Measurements from ENCODE around the gene PHRF1.
A peak's percentile ranks its signal among the peaks of the same experiment; 100 is the strongest.

Gene PHRF1

DNA sequence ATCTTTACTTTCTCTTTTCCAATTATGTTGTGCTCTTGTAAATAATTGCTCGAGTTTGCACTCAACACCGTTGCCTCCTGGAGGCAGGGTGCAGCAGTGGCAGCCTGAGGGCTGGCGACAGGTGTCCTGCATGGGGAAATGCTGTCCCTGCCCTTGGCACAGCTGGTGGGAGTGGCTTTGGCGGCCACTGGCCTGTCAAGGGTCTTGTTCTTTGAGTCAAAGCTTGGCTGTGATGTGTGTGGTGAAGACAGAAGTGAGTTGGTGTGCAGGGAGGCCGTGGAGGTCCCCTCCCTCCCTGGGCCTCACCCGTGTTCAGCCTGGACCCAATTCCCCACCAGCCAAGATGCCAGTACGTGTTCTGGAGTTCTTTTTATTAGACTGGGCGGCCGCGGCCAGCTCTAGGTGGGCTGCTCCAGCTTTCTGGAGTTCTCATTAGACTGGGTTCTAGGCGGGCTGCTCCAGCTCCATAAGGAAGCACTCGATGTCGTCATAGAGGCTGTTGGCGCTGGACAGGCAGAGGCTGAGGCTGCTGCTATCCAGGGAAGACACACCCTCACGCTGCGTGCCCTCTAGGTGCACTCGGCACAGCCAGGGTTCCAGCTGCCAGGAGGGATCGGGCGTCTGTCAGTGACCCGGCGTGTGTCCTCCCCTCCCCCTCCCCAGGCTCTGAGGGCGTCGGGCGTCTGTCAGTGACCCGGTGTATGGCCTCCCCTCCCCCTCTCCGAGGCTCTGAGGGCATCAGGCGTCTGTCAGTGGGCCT is 36.1 kb downstream of the PHRF1 start:
- peak; percentile 57 for DNase-seq
- Mint-ChIP-seq H3K27me3 (peaks cover 11% of the 10 kb centered on the region), H3K4me1 (peaks cover 24% of the 10 kb centered on the region), H3K9me3 (no peaks in the 10 kb centered on the region), H3K36me3 (peaks cover 23% of the 10 kb centered on the region), H3K27ac (peak overlapping the region; percentile 88), H3K4me3 (no peak overlapping the region)
- CTCF ChIA-PET, result interaction anchor here (1.5 kb wide), 1 partner anchor 57 kb away, joined by 11 read pairs; no protein-coding TSS in a partner anchor

DNA sequence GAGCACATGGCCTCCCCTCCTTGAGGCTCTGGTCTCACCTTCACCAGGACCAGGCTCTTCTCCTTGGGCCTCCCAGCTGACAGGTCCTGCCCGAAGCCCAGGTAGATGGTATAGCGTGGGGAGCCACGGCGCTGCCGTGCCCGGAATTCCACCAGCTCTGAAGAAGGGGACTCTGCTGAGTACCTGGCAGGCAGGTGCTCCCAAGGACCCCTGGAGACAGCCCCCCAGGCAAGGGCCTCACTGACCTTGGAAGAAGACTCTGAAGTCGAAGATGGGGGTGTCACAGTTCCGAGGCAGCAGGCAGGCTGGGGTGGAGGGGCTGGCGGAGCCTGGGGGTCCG is 36.7 kb downstream of the PHRF1 start:
- Mint-ChIP-seq H3K9me3 (no peaks in the 10 kb centered on the region), H3K27ac (peak overlapping the region; percentile 88), H3K4me1 (peaks cover 24% of the 10 kb centered on the region), H3K27me3 (peaks cover 11% of the 10 kb centered on the region), H3K4me3 (no peak overlapping the region), H3K36me3 (peaks cover 19% of the 10 kb centered on the region)
- no peak for DNase-seq
- CTCF ChIA-PET, result interaction anchor here (0.8 to 1.5 kb wide), 2 partner anchors 37 to 58 kb away, joined by 3 to 11 read pairs; partner anchors contain the start of gene PHRF1

DNA sequence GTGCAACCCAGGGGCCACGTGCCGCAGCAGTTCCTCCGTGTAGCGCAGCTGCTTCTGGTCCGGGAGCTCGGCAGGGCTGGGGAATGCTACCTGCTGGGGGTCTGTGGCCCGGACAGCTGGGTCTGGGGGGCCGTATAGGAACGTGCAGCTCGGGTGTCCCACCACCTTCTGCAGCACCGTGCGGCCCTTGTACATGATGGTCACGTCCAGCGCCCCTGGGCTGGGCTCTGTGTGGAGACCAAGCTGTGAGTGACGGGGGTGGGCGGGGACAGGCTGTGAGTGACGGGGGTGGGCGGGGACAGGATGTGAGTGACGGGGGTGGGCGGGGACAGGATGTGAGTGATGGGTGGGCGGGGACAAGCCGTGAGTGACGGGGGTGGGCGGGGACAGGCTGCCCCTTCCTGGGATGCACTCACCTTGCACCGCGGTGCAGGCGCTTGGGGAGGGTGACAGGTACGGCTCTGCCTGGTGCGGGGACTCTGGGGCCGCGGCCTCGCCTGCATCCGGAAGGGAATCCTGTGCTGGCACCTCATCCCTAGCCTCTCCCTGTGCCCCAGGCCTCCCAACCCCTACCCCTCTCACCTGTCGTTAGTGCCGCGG is 37.2 kb downstream of the PHRF1 start:
- peaks cover 11% of the 10 kb centered on the region for H3K27me3 Mint-ChIP-seq
- peak; percentile 92 for DNase-seq
- H3K27ac Mint-ChIP-seq, result peak overlapping the region; percentile 86
- peaks cover 24% of the 10 kb centered on the region for H3K4me1 Mint-ChIP-seq
- H3K4me3 Mint-ChIP-seq, result peak overlapping the region; percentile 47
- H3K9me3 Mint-ChIP-seq, result no peaks in the 10 kb centered on the region
- CTCF ChIA-PET, result interaction anchor here (0.8 to 1.5 kb wide), 2 partner anchors 37 to 58 kb away, joined by 3 to 11 read pairs; partner anchors contain the start of gene PHRF1
- peaks cover 15% of the 10 kb centered on the region for H3K36me3 Mint-ChIP-seq

DNA sequence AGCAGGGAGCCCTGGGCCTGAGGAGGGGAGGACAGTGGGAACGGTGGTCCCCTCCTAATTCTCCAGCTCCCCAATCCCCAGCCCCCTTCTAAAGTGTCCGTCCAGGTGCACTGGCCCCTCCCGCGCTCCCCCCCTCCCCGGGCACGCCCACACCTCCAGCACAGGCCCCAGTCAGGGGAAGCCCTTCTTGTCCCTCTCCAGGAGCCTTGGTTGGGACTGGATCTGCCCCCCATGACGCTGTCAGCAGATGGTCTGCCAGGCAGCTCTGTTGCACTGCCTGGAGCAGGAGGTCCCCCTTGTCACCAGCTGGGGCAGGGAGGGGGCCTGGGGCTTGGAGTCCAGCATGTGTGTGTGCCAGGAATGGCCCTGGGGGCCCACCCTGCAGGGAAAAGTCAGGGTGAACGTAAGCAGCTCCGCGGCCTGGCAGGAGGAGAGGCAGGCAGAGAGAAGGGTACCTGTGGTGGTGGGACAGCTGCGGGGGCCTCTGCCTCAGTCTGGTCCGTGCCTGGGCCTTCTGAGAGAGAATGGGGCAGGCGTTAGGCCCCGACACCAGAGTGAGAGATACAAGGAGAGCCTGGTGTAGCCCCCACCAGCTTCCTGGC is 37.9 kb downstream of the PHRF1 start:
- no peaks in the 10 kb centered on the region for H3K9me3 Mint-ChIP-seq
- peak overlapping the region; percentile 89 for H3K4me3 Mint-ChIP-seq
- CTCF ChIA-PET, result no interaction called here
- H3K36me3 Mint-ChIP-seq, result peaks cover 14% of the 10 kb centered on the region
- peaks cover 11% of the 10 kb centered on the region for H3K27me3 Mint-ChIP-seq
- H3K4me1 Mint-ChIP-seq, result peaks cover 24% of the 10 kb centered on the region
- DNase-seq, result no peak
- peak overlapping the region; percentile 96 for H3K27ac Mint-ChIP-seq

DNA sequence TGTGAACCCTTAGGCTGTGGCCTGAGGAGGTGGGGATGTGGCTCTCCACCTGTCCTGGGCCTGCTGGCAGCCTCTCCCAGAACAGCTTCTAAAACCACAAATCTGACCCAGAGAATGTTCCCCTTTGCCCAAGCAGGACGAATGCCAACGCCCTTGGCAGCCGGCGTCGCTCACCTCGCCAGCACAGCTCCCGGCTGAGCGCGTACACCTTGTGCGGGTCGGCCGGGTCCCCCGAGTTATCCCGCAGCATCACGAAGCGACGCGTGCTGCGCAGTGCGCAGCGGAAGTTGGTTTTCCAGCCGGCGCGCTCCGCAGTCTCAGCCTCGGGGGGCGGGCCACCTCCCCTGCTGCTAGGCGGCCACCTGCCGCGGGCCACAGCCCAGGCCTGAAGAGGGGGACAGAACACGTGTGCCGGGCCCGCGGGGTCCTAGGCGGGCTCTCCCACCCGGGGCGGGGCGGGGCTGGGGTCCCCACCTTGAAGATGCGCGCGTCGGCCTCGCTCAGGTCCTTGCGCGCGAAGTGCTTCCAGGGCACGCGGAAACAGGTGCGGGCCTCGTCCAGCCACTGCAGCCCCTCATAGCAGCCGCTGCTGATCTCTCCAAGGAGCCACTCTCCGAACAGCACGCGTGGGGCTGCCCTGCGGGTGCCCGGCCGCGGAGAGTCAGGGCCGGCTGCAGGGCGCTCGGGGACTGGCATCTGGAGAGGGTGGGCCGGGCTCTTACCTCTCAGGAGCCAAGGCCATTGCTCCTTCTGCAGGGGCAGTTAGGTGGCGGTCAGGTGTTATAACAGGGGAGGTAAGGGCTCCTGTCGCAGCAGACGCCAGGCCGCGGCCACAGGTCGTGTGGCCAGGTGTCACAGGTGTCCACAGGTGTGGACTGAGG is 38.6 kb downstream of the PHRF1 start:
- no peaks in the 10 kb centered on the region for H3K9me3 Mint-ChIP-seq
- CTCF ChIA-PET, result interaction anchor here (0.8 kb wide), 1 partner anchor 60 kb away, joined by 3 read pairs; no protein-coding TSS in a partner anchor
- H3K4me1 Mint-ChIP-seq, result peaks cover 24% of the 10 kb centered on the region
- H3K4me3 Mint-ChIP-seq, result peak overlapping the region; percentile 89
- peaks cover 11% of the 10 kb centered on the region for H3K27me3 Mint-ChIP-seq
- DNase-seq, result no peak
- H3K27ac Mint-ChIP-seq, result peak overlapping the region; percentile 96
- peaks cover 14% of the 10 kb centered on the region for H3K36me3 Mint-ChIP-seq

DNA sequence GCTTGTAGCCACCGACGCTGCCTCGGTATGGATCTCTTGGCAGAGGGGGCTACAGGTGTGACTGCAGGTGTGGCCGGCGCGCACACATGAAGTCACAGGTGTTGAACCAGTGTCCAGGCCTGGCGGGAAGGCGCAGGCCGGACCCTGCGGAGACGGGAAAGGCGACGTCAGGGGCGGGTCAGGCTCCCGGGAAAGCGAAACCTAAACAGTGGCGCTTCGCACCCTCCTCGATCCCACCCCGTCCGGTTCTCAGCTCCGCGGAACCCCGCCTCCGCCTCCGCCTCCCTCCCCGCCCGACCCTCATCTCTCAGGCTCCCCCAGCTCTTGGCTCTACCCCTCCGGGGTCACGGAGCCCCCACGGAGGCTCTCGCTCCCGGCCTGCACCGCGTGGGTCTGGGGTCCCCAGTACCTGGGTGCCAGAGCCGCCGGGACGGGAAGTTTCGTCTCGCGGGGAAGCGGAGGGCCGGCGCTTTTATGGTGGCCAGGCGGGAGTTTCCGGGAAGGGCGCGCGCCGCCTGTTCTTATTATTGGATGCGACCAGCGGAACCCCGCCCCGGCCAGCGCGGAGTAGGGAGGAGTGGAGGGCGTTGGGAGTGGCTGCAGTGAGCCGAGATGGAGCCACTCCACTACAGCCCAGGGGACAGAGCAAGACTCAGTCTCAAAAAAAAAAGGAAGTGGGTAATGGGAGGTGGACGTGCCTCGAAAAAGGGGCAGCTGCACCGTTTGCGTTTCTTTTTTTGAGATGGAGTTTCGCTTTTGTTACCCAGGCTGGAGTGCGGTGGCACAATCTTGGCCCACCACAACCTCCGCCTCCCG is 39.4 kb downstream of the PHRF1 start, which contains the start of gene IRF7:
IRF7 (minus strand) TSS at position 447 of the 816 bp plus-strand sequence. CDS start 586 bp downstream, outside the sequence.
- CTCF ChIA-PET, result interaction anchor here (0.8 kb wide), 1 partner anchor 61 kb away, joined by 3 read pairs; no protein-coding TSS in a partner anchor
- Mint-ChIP-seq H3K36me3 (peaks cover 12% of the 10 kb centered on the region), H3K4me1 (peaks cover 24% of the 10 kb centered on the region), H3K27me3 (peaks cover 11% of the 10 kb centered on the region), H3K27ac (peak within 1 kb of the TSS; percentile 96), H3K9me3 (no peaks in the 10 kb centered on the region), H3K4me3 (peak within 1 kb of the TSS; percentile 89)
- DNase-seq, result peak; percentile 94

DNA sequence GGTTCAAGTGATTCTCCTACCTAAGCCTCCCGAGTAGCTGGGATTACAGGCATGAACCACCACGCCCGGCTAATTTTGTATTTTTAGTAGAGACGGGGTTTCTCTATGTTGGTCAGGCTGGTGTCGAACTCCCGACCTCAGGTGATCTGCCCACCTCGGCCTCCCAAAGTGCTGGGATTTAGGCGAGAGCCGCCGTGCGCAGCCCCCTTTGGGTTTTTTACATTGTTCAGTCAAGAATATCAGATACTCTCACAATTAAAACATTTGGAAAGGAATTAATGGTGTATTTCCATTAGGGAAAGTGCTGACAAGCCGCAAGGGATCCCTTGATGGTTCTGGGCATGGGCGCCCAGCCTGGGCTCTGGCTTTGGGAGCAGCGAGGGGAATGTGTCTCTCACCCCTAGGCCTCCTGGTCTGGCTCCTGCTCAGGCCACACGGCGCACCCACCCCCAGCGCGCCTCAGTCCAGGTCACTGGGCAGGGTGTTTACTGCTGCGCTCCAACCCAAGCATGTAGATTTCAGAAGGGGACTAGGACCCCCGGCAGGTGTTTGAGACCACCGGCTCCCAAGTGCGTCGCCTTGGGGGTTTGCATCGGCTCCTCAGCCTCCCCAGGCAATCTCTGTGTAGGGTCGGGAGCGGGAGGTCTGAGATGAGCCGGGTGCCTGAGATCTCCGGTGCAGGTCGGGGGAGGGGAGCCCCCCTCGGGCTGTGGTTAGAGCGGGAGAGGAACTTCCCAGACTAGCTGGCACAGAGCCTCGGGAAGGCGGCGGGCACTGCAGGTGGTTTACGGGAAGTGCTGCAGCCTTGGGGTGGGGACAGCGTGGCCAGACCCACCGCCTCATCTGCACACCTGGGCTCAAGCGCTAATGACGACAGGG is 40.3 kb downstream of the PHRF1 start:
- DNase-seq, result no peak
- Mint-ChIP-seq H3K27ac (peak overlapping the region; percentile 96), H3K36me3 (peaks cover 10% of the 10 kb centered on the region), H3K4me1 (peaks cover 24% of the 10 kb centered on the region), H3K4me3 (peak overlapping the region; percentile 89), H3K27me3 (peaks cover 11% of the 10 kb centered on the region), H3K9me3 (no peaks in the 10 kb centered on the region)
- CTCF ChIA-PET, result no interaction called here

DNA sequence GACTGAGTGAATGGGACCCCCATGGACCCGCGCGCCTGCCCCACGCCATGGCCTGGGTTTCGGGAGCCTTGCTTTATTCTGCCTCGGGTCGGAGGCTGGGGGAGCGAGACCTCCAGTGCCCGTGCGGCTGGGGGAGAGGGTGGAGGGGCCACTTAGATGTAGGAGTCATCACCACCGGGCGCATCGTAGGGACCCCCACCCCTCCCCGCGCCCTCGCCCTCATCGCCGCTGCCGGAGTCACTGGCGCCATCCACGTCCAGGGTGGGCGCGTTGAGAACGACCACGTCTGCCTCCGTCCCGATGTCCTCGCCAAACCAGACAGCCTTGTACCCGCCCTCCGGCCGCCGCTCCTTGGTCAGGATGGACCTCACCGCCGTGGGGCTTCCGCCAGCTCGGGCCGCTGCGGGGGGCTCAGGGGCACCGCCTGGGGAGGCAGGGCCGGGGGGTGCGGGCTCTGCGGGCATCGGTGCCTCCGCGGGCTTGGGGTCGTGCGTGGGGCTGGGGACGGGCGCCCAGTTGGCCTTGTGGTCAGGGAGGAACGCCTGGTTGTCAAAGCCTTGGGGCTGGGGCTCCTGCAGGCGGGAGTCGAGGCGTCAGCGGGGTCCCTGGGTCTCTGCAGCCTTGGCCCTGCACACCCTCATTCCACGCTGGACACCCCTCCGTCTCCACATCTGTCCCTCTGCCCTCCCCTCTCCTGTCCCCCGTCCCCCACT is 41.1 kb downstream of the PHRF1 start:
- Mint-ChIP-seq H3K9me3 (no peaks in the 10 kb centered on the region), H3K4me3 (no peak overlapping the region), H3K36me3 (peaks cover 6% of the 10 kb centered on the region), H3K27ac (no peak overlapping the region), H3K27me3 (peaks cover 11% of the 10 kb centered on the region), H3K4me1 (peaks cover 20% of the 10 kb centered on the region)
- CTCF ChIA-PET, result no interaction called here
- DNase-seq, result no peak

DNA sequence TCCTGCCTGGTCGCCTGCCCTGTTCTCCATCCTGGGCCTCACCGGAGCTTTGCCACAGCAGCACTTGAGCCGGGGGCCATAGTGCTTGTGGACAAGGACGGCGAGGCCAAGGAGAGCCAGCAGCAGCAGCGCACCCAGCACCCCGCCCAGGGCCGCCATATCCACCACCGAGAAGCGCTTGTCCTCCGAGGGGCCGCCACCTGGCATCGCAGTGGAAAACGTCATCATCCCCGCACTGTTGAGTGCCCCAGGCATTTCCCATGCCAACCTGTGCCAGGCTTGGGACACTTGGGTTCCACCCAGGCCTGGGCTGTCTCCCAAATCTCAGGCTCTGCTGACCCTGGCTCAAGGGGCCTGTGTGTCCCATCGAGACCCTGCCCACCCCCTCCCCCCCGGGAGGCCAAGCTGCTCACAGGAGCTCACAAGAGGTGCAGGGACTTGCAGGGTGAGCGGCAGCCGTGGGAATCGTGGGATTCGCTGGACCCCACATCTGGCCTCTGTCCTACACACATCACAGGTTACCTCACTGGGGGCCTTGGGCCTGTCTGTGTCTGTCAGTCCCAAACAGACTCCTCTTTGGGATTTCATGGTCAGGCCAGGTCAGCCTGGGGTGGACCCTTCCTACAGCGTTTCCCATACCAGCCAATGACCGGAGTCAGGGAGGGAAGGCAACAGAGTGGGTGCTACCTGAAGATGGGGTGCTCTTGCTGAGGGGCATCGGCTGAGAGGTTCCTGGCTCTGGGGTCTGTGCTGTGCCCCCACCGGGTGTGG is 41.8 kb downstream of the PHRF1 start:
- H3K4me3 Mint-ChIP-seq, result no peak overlapping the region

DNA sequence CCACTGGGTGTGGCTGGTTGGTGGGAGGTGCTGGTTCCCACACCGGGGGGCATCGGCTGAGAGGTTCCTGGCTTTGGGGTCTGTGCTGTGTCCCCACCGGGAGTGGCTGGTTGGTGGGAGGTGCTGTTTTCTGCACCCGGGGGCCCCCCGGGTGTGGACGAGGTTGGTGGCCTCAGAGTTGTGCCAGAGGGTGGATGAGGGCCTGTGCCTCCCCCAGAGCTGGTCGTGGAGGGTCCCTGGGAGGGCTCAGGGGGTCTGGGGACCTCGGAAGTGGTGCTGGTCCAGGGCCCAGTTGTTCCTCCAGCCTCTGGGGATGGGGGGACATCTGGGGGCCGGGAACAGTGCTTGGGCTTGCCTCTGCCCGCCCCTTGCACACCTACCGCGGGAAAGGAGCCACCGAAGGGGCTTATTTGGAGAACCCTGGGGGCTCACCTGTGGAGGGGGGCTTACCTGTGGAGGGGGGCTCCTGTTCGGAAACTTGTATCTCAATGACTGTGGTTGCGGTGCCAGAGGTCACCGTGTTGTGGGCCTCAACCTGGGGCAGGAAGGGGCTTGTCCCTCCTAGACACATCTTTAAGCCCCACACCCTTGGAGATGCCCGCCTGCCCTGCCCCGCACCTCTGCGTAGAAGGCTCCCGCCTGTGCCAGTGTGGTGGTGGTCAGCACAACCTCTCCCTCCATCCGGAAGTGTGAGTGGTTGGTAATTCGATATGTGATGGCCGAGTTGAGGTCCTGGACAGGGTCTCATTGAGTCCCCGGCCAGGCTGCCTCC is 42.8 kb downstream of the PHRF1 start:
- Mint-ChIP-seq H3K27me3 (peaks cover 16% of the 10 kb centered on the region), H3K4me1 (peaks cover 15% of the 10 kb centered on the region), H3K9me3 (no peaks in the 10 kb centered on the region), H3K27ac (peak overlapping the region; percentile 5), H3K4me3 (no peak overlapping the region), H3K36me3 (peaks cover 5% of the 10 kb centered on the region)
- CTCF ChIA-PET, result no interaction called here
- no peak for DNase-seq

More for the DNA sequence above, 41.8 kb downstream of the PHRF1 start:
- Mint-ChIP-seq H3K36me3 (peaks cover 6% of the 10 kb centered on the region), H3K27me3 (peaks cover 11% of the 10 kb centered on the region), H3K4me1 (peaks cover 20% of the 10 kb centered on the region), H3K9me3 (no peaks in the 10 kb centered on the region), H3K27ac (no peak overlapping the region)
- CTCF ChIA-PET, result no interaction called here
- no peak for DNase-seq

DNA sequence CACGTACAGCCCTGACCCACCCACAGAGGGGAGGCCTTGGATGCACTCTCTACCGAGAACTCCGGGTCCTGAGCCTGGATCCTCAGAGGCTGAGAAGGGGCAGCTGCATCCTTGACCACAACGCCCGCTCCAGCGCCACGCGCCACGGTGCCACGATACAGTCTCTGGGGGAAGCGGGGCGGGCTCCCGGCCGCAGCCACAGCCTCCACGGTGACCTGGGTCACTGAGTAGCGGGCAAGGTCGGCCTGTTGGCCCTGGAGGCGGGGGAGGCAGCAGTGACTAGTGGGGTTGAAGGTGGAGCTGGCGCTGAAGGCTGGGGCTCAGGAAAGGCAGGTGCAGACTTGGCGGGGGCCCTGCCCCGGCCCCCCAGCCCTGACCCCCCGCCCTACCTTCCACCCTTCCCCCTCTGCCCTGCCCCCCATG is 43.4 kb downstream of the PHRF1 start:
- H3K4me3 Mint-ChIP-seq, result no peak overlapping the region
- H3K27me3 Mint-ChIP-seq, result peaks cover 15% of the 10 kb centered on the region
- H3K4me1 Mint-ChIP-seq, result peaks cover 9% of the 10 kb centered on the region
- no peak overlapping the region for H3K27ac Mint-ChIP-seq
- H3K36me3 Mint-ChIP-seq, result no peaks in the 10 kb centered on the region
- DNase-seq, result no peak
- CTCF ChIA-PET, result no interaction called here
- H3K9me3 Mint-ChIP-seq, result no peaks in the 10 kb centered on the region

Data from activated naive CD4-positive, alpha-beta T cell treated with anti-CD3 and anti-CD28 coated beads, Interleukin-2, amount 10 ng/mL, durations not matched to agents 7 days and 5 days (primary cell).